Measurements from ENCODE around the gene CUX1. TPM values are rescaled to one million over a fixed set of nuclear protein-coding genes. Genes with fewer than 3 reads are reported as not detected.
"Not testable (repeated sequence)": the region's sequence is repeated elsewhere in the genome, so short reads cannot be mapped to it uniquely, and the experiment has no call there.

Gene CUX1
- total and polyA plus RNA-seq, 10 of the 15 experiments (the other 5 are each of a cell fraction or from before 2014, with no cell fraction given): 6.1 to 48.6 (median 25.9) TPM

GRCh38 chr7:101819913-101820522, 2.6 kb downstream of the CUX1 start (continued):
- no peak for TF ChIP-seq ZBTB33 (IDR thresholded peaks at IDR 0.05)
- no peak for TF ChIP-seq PKNOX1 (IDR thresholded peaks at IDR 0.05)
- no peak for TF ChIP-seq RELB (IDR thresholded peaks at IDR 0.05; ENCODE audit: low read depth)

- no TSS peak for BruUV-seq (replicated peaks)
- CTCF ChIA-PET: interaction anchor here (0.9 to 3.6 kb wide), 2 partner anchors 131 to 416 kb away, joined by 3 to 20 read pairs; no protein-coding TSS in a partner anchor
- intact Hi-C loops (cut with micrococcal nuclease; ENCODE audit: unreplicated experiment) (no loop called here), in situ Hi-C loops (cut with MboI) (no loop called here)
- DNase-seq (ENCODE audit: low read depth, low spot score) (no peak), FAIRE-seq (no peak), ATAC-seq (no peak)
- Histone ChIP-seq H3K27ac (ENCODE audit: control insufficient read depth, insufficient read depth) (no peak overlapping the region), H4K20me1 (ENCODE audit: control insufficient read depth, insufficient read depth) (no peaks in the 10 kb centered on the region), H3K27me3 (replicated peaks in 1 of 2; ENCODE audit: control insufficient read depth in 2 of 2, insufficient read depth in 2 of 2, low read length in 1 of 2) (no peaks in the 10 kb centered on the region), H3K4me3 (no peak overlapping the region), H3K36me3 (ENCODE audit: control insufficient read depth in 2 of 2, insufficient read depth in 2 of 2, low read length in 1 of 2) (peaks cover 1 to 9% of the 10 kb centered on the region in 2 experiments; a peak in 2 of 4 replicates), H3K4me2 (ENCODE audit: control insufficient read depth, insufficient read depth) (no peak overlapping the region), H3K4me1 (ENCODE audit: control insufficient read depth, insufficient read depth, low read length) (peaks cover 4% of the 10 kb centered on the region; the same call in 1 of the 2 replicates), H3K9ac (ENCODE audit: control insufficient read depth, insufficient read depth, low read length) (no peak overlapping the region), H3K79me2 (ENCODE audit: control insufficient read depth, insufficient read depth, low read length) (peaks cover 68% of the 10 kb centered on the region), H2AFZ (ENCODE audit: control insufficient read depth, low read depth, low read length) (no peak overlapping the region), H3K9me3 (replicated peaks; ENCODE audit: control insufficient read depth, insufficient read depth, low read length) (no peaks in the 10 kb centered on the region)
- no peak for TF ChIP-seq ZNF622 (IDR thresholded peaks at IDR 0.05)
- no peak for TF ChIP-seq LARP7 (IDR thresholded peaks at IDR 0.05)
- POLR2A ChIA-PET: interaction anchor here (0.7 kb wide), 1 partner anchor 135 kb away, joined by 4 read pairs; no protein-coding TSS in a partner anchor
- RAD21 ChIA-PET (ENCODE audit: unreplicated experiment): interaction anchor here (0.6 to 1.7 kb wide), 3 partner anchors 319 to 450 kb away, joined by 3 read pairs; no protein-coding TSS in a partner anchor
- SMC1A ChIA-PET (ENCODE audit: uncharacterized antibody, unreplicated experiment): interaction anchor here (1.6 to 1.8 kb wide), 2 partner anchors 32 to 120 kb away, joined by 3 to 4 read pairs; no protein-coding TSS in a partner anchor
- WGBS (ENCODE audit: insufficient coverage, insufficient replicate concordance, low lambda C conversion rate, missing lambda C conversion rate): 92% methylated on average over 8 of the region's 8 CpGs
Observed at GRCh38 chr7:101820703-101821102, 3.3 kb downstream of the CUX1 start.

GRCh38 chr7:101822632-101823031, 5.2 kb downstream of the CUX1 start:
- intact Hi-C loops (cut with micrococcal nuclease; ENCODE audit: unreplicated experiment); BruUV-seq (replicated peaks); H3K9me3 ChIP-seq (replicated peaks; ENCODE audit: control insufficient read depth, insufficient read depth, low read length); H3K4me2 ChIP-seq (ENCODE audit: control insufficient read depth, insufficient read depth); H3K27ac ChIP-seq (ENCODE audit: control insufficient read depth, insufficient read depth); POLR2A ChIA-PET; RAD21 ChIA-PET (ENCODE audit: unreplicated experiment); in situ Hi-C loops (cut with MboI); H4K20me1 ChIP-seq (ENCODE audit: control insufficient read depth, insufficient read depth); H3K4me1 ChIP-seq (ENCODE audit: control insufficient read depth, insufficient read depth, low read length); ATAC-seq; H2AFZ ChIP-seq (ENCODE audit: control insufficient read depth, low read depth, low read length); H3K27me3 ChIP-seq (replicated peaks in 1 of 2; ENCODE audit: control insufficient read depth in 2 of 2, insufficient read depth in 2 of 2, low read length in 1 of 2); H3K9ac ChIP-seq (ENCODE audit: control insufficient read depth, insufficient read depth, low read length); FAIRE-seq; H3K36me3 ChIP-seq (ENCODE audit: control insufficient read depth in 2 of 2, insufficient read depth in 2 of 2, low read length in 1 of 2); DNase-seq (ENCODE audit: low read depth, low spot score); H3K4me3 ChIP-seq: not testable (repeated sequence)
- 77% methylated on average over 6 of the region's 6 CpGs for WGBS (ENCODE audit: insufficient coverage, insufficient replicate concordance, low lambda C conversion rate, missing lambda C conversion rate)
- CTCF ChIA-PET: interaction anchor here (0.6 to 1.3 kb wide), 2 partner anchors 14 to 34 kb away, joined by 3 to 5 read pairs; no protein-coding TSS in a partner anchor
- SMC1A ChIA-PET (ENCODE audit: uncharacterized antibody, unreplicated experiment): interaction anchor here (0.7 kb wide), 1 partner anchor 99 kb away, joined by 4 read pairs; no protein-coding TSS in a partner anchor
- H3K79me2 ChIP-seq (ENCODE audit: control insufficient read depth, insufficient read depth, low read length): peaks cover 72% of the 10 kb centered on the region
